BJ (cell line): Measurements from ENCODE around the gene MAP3K13. TPM values are rescaled to one million over a fixed set of nuclear protein-coding genes. Genes with fewer than 3 reads are reported as not detected.
A peak's percentile ranks its signal among the peaks of the same experiment; 100 is the strongest.

Experiments
- CTCF ChIA-PET: fragments of 350-600 bp; formaldehyde crosslinking; extraction: SDS; loops from one replicate; lab custom pipeline; 2021; ENCODE audit warnings: antibody characterized with exemption, inconsistent platforms; lab: Yijun Ruan, JAX
- POLR2A ChIA-PET: fragments of 300-600 bp; sonication (Branson Sonifier 250); formaldehyde crosslinking; extraction: SDS; loops from one replicate; lab custom pipeline; 2021; ENCODE audit warnings: antibody characterized with exemption; lab: Charles Lee
- DNase-seq: peaks from one replicate; pipeline ENCODE4 v3.0.0-alpha.2; 2011; ENCODE audit warnings: low read depth
- H3K27me3 ChIP-seq: 2 replicates; pipeline ENCODE4 v1.6.0; 2011; ENCODE audit warnings: low read length; ENCODE audit not compliant: control insufficient read depth, insufficient read depth
- H3K36me3 ChIP-seq: 2 replicates; pipeline ENCODE4 v1.5.1; 2011; ENCODE audit warnings: low read length; ENCODE audit not compliant: control insufficient read depth, insufficient read depth
- H3K4me3 ChIP-seq: 2 replicates; pipeline ENCODE4 v1.5.1; 2011; ENCODE audit warnings: low read depth, mild to moderate bottlenecking, control low read depth, low read length
- CTCF ChIP-seq: IDR thresholded peaks from 2 replicates; pipeline ENCODE4 v1.5.1; 2011; ENCODE audit warnings: low read depth, mild to moderate bottlenecking, control low read depth, inconsistent platforms, low read length, moderate library complexity; ENCODE audit not compliant: insufficient read depth
- polyA plus RNA-seq: library from polyadenylated mRNA; depleted of rRNA; stranded (reverse); fragments of >200 nt; gene quantifications from 2 replicates; pipeline ENCODE4 v1.2.3, GENCODE V29; 2011

MAP3K13 gene
- polyA plus RNA-seq, 1 experiment: 8.9 TPM

GRCh38 chr3:185328324-185329004, 34.5 kb upstream of the MAP3K13 start:
- POLR2A ChIA-PET: no interaction called here
- CTCF ChIA-PET: no interaction called here
- Histone ChIP-seq H3K36me3 (no peaks in the 10 kb centered on the region), H3K27me3 (no peaks in the 10 kb centered on the region), H3K4me3 (no peak overlapping the region)
- no peak for DNase-seq
- TF ChIP-seq CTCF: no peak

GRCh38 chr3:185330238-185330637, 32.7 kb upstream of the MAP3K13 start:
- Histone ChIP-seq H3K4me3 (no peak overlapping the region), H3K36me3 (no peaks in the 10 kb centered on the region), H3K27me3 (no peaks in the 10 kb centered on the region)
- TF ChIP-seq CTCF: no peak
- ChIA-PET CTCF (interaction anchor here (1.1 kb wide), 1 partner anchor 10 kb away, joined by 3 read pairs; no protein-coding TSS in a partner anchor), POLR2A (no interaction called here)
- DNase-seq: no peak

GRCh38 chr3:185330644-185331043, 32.3 kb upstream of the MAP3K13 start:
- POLR2A ChIA-PET: no interaction called here

GRCh38 chr3:185332026-185332735, 30.8 kb upstream of the MAP3K13 start:
- ChIA-PET POLR2A (no interaction called here), CTCF (interaction anchor here (0.8 to 1.9 kb wide), 3 partner anchors 23 to 31 kb away, joined by 3 to 4 read pairs (median 4); partner anchors contain the start of gene MAP3K13)
- TF ChIP-seq CTCF: no peak
- Histone ChIP-seq H3K27me3 (no peaks in the 10 kb centered on the region), H3K36me3 (no peaks in the 10 kb centered on the region), H3K4me3 (no peak overlapping the region)
- DNase-seq: peak; percentile 17

More at GRCh38 chr3:185330644-185331043, 32.3 kb upstream of the MAP3K13 start:
- H3K4me3 ChIP-seq: no peak overlapping the region
- CTCF ChIA-PET: interaction anchor here (0.6 to 1.1 kb wide), 2 partner anchors 11 to 22 kb away, joined by 3 read pairs; no protein-coding TSS in a partner anchor
- H3K27me3 ChIP-seq: no peaks in the 10 kb centered on the region
- no peaks in the 10 kb centered on the region for H3K36me3 ChIP-seq
- TF ChIP-seq CTCF: no peak
- no peak for DNase-seq

- no peaks in the 10 kb centered on the region for H3K27me3 ChIP-seq
- no peak for DNase-seq
- no peaks in the 10 kb centered on the region for H3K36me3 ChIP-seq
- no peak overlapping the region for H3K4me3 ChIP-seq
- ChIA-PET CTCF (interaction anchor here (0.6 to 1.1 kb wide), 2 partner anchors 19 to 60 kb away, joined by 3 to 4 read pairs; no protein-coding TSS in a partner anchor), POLR2A (no interaction called here)
- no peak for TF ChIP-seq CTCF
Measured at GRCh38 chr3:185335799-185336198, 27.1 kb upstream of the MAP3K13 start.
